PC-3 (cell line): Measurements from ENCODE around the gene CHD9.

Source experiments
- CTCF ChIP-seq: fragments of 300-600 bp; sonication (generic); conservative IDR thresholded peaks from 2 replicates; pipeline ENCODE4 v1.5.1; 2017; ENCODE audit warnings: antibody characterized with exemption, low read depth, mild to moderate bottlenecking, low read length
- EZH2 ChIP-seq: fragments of 300-600 bp; sonication (generic); IDR thresholded peaks from one replicate; pipeline ENCODE4 v1.6.1; 2017; ENCODE audit warnings: antibody characterized with exemption, mild to moderate bottlenecking, low read length; ENCODE audit not compliant: unreplicated experiment

- TF ChIP-seq CTCF (no peak), EZH2 (no peak)
Observed at GRCh38 chr16:53097190-53097589, 42.4 kb downstream of the CHD9 start.
